Measurements from ENCODE around the gene PAXIP1.

Gene PAXIP1

GRCh38 chr7:154911411-154911810 is 91.5 kb downstream of the PAXIP1 start:
- TF ChIP-seq POLR2AphosphoS5 (IDR thresholded peaks at IDR 0.05; ENCODE audit: low read depth, low read length) (no peak), TAF1 (IDR thresholded peaks at IDR 0.05; ENCODE audit: borderline replicate concordance, insufficient read depth, low read length) (no peak), SIN3A (IDR thresholded peaks at IDR 0.05; ENCODE audit: borderline replicate concordance, insufficient read depth, low read length) (no peak), REST (IDR thresholded peaks at IDR 0.05; ENCODE audit: insufficient read depth in 1 of 2, low read depth in 2 of 2, low read length in 2 of 2) (no peak), FOXP2 (optimal IDR thresholded peaks at IDR 0.05; ENCODE audit: borderline replicate concordance, extremely low read depth, extremely low read length, insufficient read depth) (no peak)

GRCh38 chr7:154910977-154911376 is 91.9 kb downstream of the PAXIP1 start:
- TF ChIP-seq SIN3A (IDR thresholded peaks at IDR 0.05; ENCODE audit: borderline replicate concordance, insufficient read depth, low read length) (no peak), TAF1 (IDR thresholded peaks at IDR 0.05; ENCODE audit: borderline replicate concordance, insufficient read depth, low read length) (no peak), POLR2AphosphoS5 (IDR thresholded peaks at IDR 0.05; ENCODE audit: low read depth, low read length) (no peak), FOXP2 (optimal IDR thresholded peaks at IDR 0.05; ENCODE audit: borderline replicate concordance, extremely low read depth, extremely low read length, insufficient read depth) (no peak), REST (IDR thresholded peaks at IDR 0.05; ENCODE audit: insufficient read depth in 1 of 2, low read depth in 2 of 2, low read length in 2 of 2) (no peak)

GRCh38 chr7:154910125-154910524 is 92.8 kb downstream of the PAXIP1 start:
- TF ChIP-seq REST (IDR thresholded peaks at IDR 0.05; ENCODE audit: insufficient read depth in 1 of 2, low read depth in 2 of 2, low read length in 2 of 2) (no peak), TAF1 (IDR thresholded peaks at IDR 0.05; ENCODE audit: borderline replicate concordance, insufficient read depth, low read length) (no peak), FOXP2 (optimal IDR thresholded peaks at IDR 0.05; ENCODE audit: borderline replicate concordance, extremely low read depth, extremely low read length, insufficient read depth) (no peak), POLR2AphosphoS5 (IDR thresholded peaks at IDR 0.05; ENCODE audit: low read depth, low read length) (no peak), SIN3A (IDR thresholded peaks at IDR 0.05; ENCODE audit: borderline replicate concordance, insufficient read depth, low read length) (no peak)

- TF ChIP-seq POLR2AphosphoS5 (IDR thresholded peaks at IDR 0.05; ENCODE audit: low read depth, low read length): no peak
- TF ChIP-seq TAF1 (IDR thresholded peaks at IDR 0.05; ENCODE audit: borderline replicate concordance, insufficient read depth, low read length): no peak
- no peak for TF ChIP-seq FOXP2 (optimal IDR thresholded peaks at IDR 0.05; ENCODE audit: borderline replicate concordance, extremely low read depth, extremely low read length, insufficient read depth)
- TF ChIP-seq SIN3A (IDR thresholded peaks at IDR 0.05; ENCODE audit: borderline replicate concordance, insufficient read depth, low read length): no peak
Measured at GRCh38 chr7:154909241-154910105, 93.5 kb downstream of the PAXIP1 start.

- TF ChIP-seq FOXP2 (optimal IDR thresholded peaks at IDR 0.05; ENCODE audit: borderline replicate concordance, extremely low read depth, extremely low read length, insufficient read depth): no peak
- no peak for TF ChIP-seq SIN3A (IDR thresholded peaks at IDR 0.05; ENCODE audit: borderline replicate concordance, insufficient read depth, low read length)
- no peak for TF ChIP-seq POLR2AphosphoS5 (IDR thresholded peaks at IDR 0.05; ENCODE audit: low read depth, low read length)
- TF ChIP-seq REST (IDR thresholded peaks at IDR 0.05; ENCODE audit: insufficient read depth in 1 of 2, low read depth in 2 of 2, low read length in 2 of 2): no peak
- no peak for TF ChIP-seq TAF1 (IDR thresholded peaks at IDR 0.05; ENCODE audit: borderline replicate concordance, insufficient read depth, low read length)
Measured at GRCh38 chr7:154907651-154908620, 95.0 kb downstream of the PAXIP1 start.

All from PFSK-1 (cell line).